ENCODE data around the gene TSNAXIP1.

The TSNAXIP1 gene

GRCh38 chr16:67843343-67843765 is 36.7 kb downstream of the TSNAXIP1 start:
- Histone ChIP-seq H3K4me3 (peak overlapping the region; percentile 55 to 98 (median 76)), H3K9ac (peak overlapping the region; percentile 83 to 99 (median 93)), H3K4me2 (peak overlapping the region; percentile 90 to 100 (median 98)), H4K20me1 (peaks cover 17 to 50% (median 35%) of the 10 kb centered on the region in 11 experiments; a peak in 20 of 22 replicates), H3K27ac (peak overlapping the region; percentile 46 to 94 (median 87); a peak in 21 of 22 replicates), H3K36me3 (peaks cover 0 to 2% (median 0%) of the 10 kb centered on the region in 11 experiments; a peak in 2 of 22 replicates), H3K27me3 (no peaks in the 10 kb centered on the region), H3K4me1 (peaks cover 38 to 48% (median 45%) of the 10 kb centered on the region in 10 experiments), H3K9me3 (replicated peaks in 1 of 11) (no peaks in the 10 kb centered on the region)
- TF ChIP-seq Cebpa-rat (IDR thresholded peaks at IDR 0.05): no peak

GRCh38 chr16:67844497-67844896 is 37.8 kb downstream of the TSNAXIP1 start:
- H4K20me1 ChIP-seq: peaks cover 23 to 62% (median 46%) of the 10 kb centered on the region in 11 experiments; a peak in 21 of 22 replicates
- no peaks in the 10 kb centered on the region for H3K9me3 ChIP-seq (replicated peaks in 1 of 11)
- H3K27me3 ChIP-seq: no peaks in the 10 kb centered on the region
- H3K36me3 ChIP-seq: peaks cover 0 to 14% (median 10%) of the 10 kb centered on the region in 11 experiments; a peak in 18 of 22 replicates
- TF ChIP-seq Cebpa-rat (IDR thresholded peaks at IDR 0.05): no peak
- H3K27ac ChIP-seq: peak overlapping the region in 3 of 11 experiments; percentile 20 to 87 (median 46); a peak in 3 of 22 replicates
- peak overlapping the region; percentile 55 to 100 (median 84); a peak in 18 of 20 replicates for H3K4me3 ChIP-seq
- H3K9ac ChIP-seq: peak overlapping the region; percentile 83 to 99 (median 93); a peak in 18 of 22 replicates
- peaks cover 48 to 57% (median 54%) of the 10 kb centered on the region in 10 experiments for H3K4me1 ChIP-seq
- H3K4me2 ChIP-seq: peak overlapping the region; percentile 90 to 100 (median 98)

- Histone ChIP-seq H3K4me1 (peaks cover 50 to 60% (median 54%) of the 10 kb centered on the region in 10 experiments), H3K36me3 (peaks cover 2 to 22% (median 18%) of the 10 kb centered on the region in 11 experiments; a peak in 20 of 22 replicates), H3K27me3 (no peaks in the 10 kb centered on the region), H4K20me1 (peaks cover 26 to 71% (median 56%) of the 10 kb centered on the region in 11 experiments; a peak in 21 of 22 replicates), H3K9me3 (replicated peaks in 1 of 11) (no peaks in the 10 kb centered on the region), H3K9ac (peak overlapping the region; percentile 85 to 99 (median 95)), H3K4me2 (peak overlapping the region; percentile 90 to 100 (median 98)), H3K4me3 (peak overlapping the region; percentile 82 to 100 (median 100)), H3K27ac (peak overlapping the region; percentile 72 to 94 (median 89); a peak in 21 of 22 replicates)
- TF ChIP-seq Cebpa-rat (IDR thresholded peaks at IDR 0.05): no peak
Observed at GRCh38 chr16:67845291-67846062, 38.8 kb downstream of the TSNAXIP1 start.

GRCh38 chr16:67846063-67846319 is 39.3 kb downstream of the TSNAXIP1 start:
- Histone ChIP-seq H3K4me1 (peaks cover 51 to 60% (median 55%) of the 10 kb centered on the region in 10 experiments), H3K27me3 (no peaks in the 10 kb centered on the region), H3K9me3 (replicated peaks in 1 of 11) (no peaks in the 10 kb centered on the region), H3K4me2 (peak overlapping the region; percentile 90 to 100 (median 98)), H3K4me3 (peak overlapping the region; percentile 82 to 100 (median 100)), H3K9ac (peak overlapping the region; percentile 85 to 99 (median 95)), H3K36me3 (peaks cover 4 to 27% (median 20%) of the 10 kb centered on the region in 11 experiments; a peak in 20 of 22 replicates), H4K20me1 (peaks cover 31 to 76% (median 61%) of the 10 kb centered on the region in 11 experiments; a peak in 21 of 22 replicates), H3K27ac (peak overlapping the region; percentile 72 to 94 (median 89))
- TF ChIP-seq Cebpa-rat (IDR thresholded peaks at IDR 0.05): no peak

GRCh38 chr16:67846320-67847063 is 39.8 kb downstream of the TSNAXIP1 start, which contains the start of gene NUTF2:
NUTF2 (plus strand) TSS chr16:67846933; CDS start chr16:67865131, 18,198 bp downstream.
- peaks cover 4 to 31% (median 23%) of the 10 kb centered on the region in 11 experiments; a peak in 20 of 22 replicates for H3K36me3 ChIP-seq
- peak within 1 kb of the TSS; percentile 95 to 100 (median 99) for H3K4me2 ChIP-seq
- H4K20me1 ChIP-seq: peaks cover 32 to 82% (median 66%) of the 10 kb centered on the region in 11 experiments; a peak in 21 of 22 replicates
- H3K4me3 ChIP-seq: peak within 1 kb of the TSS; percentile 82 to 100 (median 100)
- peak within 1 kb of the TSS; percentile 85 to 99 (median 95) for H3K9ac ChIP-seq
- no peaks in the 10 kb centered on the region for H3K9me3 ChIP-seq (replicated peaks in 1 of 11)
- peaks cover 48 to 57% (median 53%) of the 10 kb centered on the region in 10 experiments for H3K4me1 ChIP-seq
- H3K27me3 ChIP-seq: no peaks in the 10 kb centered on the region
- no peak for TF ChIP-seq Cebpa-rat (IDR thresholded peaks at IDR 0.05)
- H3K27ac ChIP-seq: peak within 1 kb of the TSS; percentile 72 to 94 (median 89)

- no peak for TF ChIP-seq Cebpa-rat (IDR thresholded peaks at IDR 0.05)
- Histone ChIP-seq H3K27me3 (no peaks in the 10 kb centered on the region), H3K9ac (peak within 1 kb of the TSS; percentile 85 to 99 (median 95)), H3K9me3 (replicated peaks in 1 of 11) (no peaks in the 10 kb centered on the region), H3K4me2 (peak within 1 kb of the TSS; percentile 95 to 100 (median 99)), H3K36me3 (peaks cover 6 to 39% (median 30%) of the 10 kb centered on the region in 11 experiments), H4K20me1 (peaks cover 32 to 89% (median 74%) of the 10 kb centered on the region in 11 experiments; a peak in 21 of 22 replicates), H3K4me1 (peaks cover 46 to 55% (median 52%) of the 10 kb centered on the region in 10 experiments), H3K4me3 (peak within 1 kb of the TSS; percentile 82 to 100 (median 100)), H3K27ac (peak within 1 kb of the TSS; percentile 72 to 94 (median 89))
Observed at GRCh38 chr16:67847064-67847861, 40.6 kb downstream of the TSNAXIP1 start, which contains the start of gene CENPT. CENPT (minus strand) TSS chr16:67847693; CDS start chr16:67833859, 13,834 bp downstream.

GRCh38 chr16:67848118-67848517 is 41.4 kb downstream of the TSNAXIP1 start:
- H3K36me3 ChIP-seq: peaks cover 6 to 47% (median 35%) of the 10 kb centered on the region in 11 experiments
- H4K20me1 ChIP-seq: peaks cover 35 to 90% (median 77%) of the 10 kb centered on the region in 11 experiments; a peak in 21 of 22 replicates

More at GRCh38 chr16:67848118-67848517, 41.4 kb downstream of the TSNAXIP1 start:
- Histone ChIP-seq H3K9me3 (replicated peaks in 1 of 11) (no peaks in the 10 kb centered on the region), H3K4me3 (peak overlapping the region; percentile 82 to 100 (median 100)), H3K27me3 (no peaks in the 10 kb centered on the region), H3K27ac (peak overlapping the region in 10 of 11 experiments; percentile 82 to 94 (median 90); a peak in 18 of 22 replicates), H3K4me2 (peak overlapping the region; percentile 86 to 100 (median 95)), H3K4me1 (peaks cover 45 to 55% (median 49%) of the 10 kb centered on the region in 10 experiments), H3K9ac (peak overlapping the region; percentile 85 to 99 (median 95))
- TF ChIP-seq Cebpa-rat (IDR thresholded peaks at IDR 0.05): no peak
